ENCODE data around the gene TFPI. TPM values are rescaled to one million over a fixed set of nuclear protein-coding genes. Genes with fewer than 3 reads are reported as not detected.

Gene TFPI
- total and polyA plus RNA-seq, 2 donors (not counting 1 experiment from before 2014, with no cell fraction given) = not detected

- Histone ChIP-seq H2AFZ (ENCODE audit: insufficient read depth, low read depth, low read length, poor library complexity, severe bottlenecking) (no peak overlapping the region), H4K20me1 (ENCODE audit: control insufficient read depth, insufficient read depth, low read length, poor library complexity, severe bottlenecking) (no peaks in the 10 kb centered on the region), H3K27me3 (replicated peaks in 1 of 4; ENCODE audit: control extremely low read depth in 1 of 4, control insufficient read depth in 3 of 4, insufficient read depth in 4 of 4, low read length in 3 of 4) (no peaks in the 10 kb centered on the region), H3K36me3 (replicated peaks in 1 of 2; ENCODE audit: control extremely low read depth in 1 of 2, control insufficient read depth in 1 of 2, extremely low read depth in 1 of 2, insufficient read depth in 2 of 2, low read length in 1 of 2) (no peaks in the 10 kb centered on the region), H3K9me3 (ENCODE audit: control extremely low read depth in 1 of 3, control insufficient read depth in 2 of 3, insufficient read depth in 1 of 3, low read length in 2 of 3) (no peaks in the 10 kb centered on the region), H3K4me1 (ENCODE audit: control insufficient read depth in 2 of 2, insufficient read depth in 2 of 2, low read length in 2 of 2) (no peaks in the 10 kb centered on the region), H3K27ac (ENCODE audit: low read length in 2 of 2) (no peak overlapping the region), H3K4me3 (ENCODE audit: control extremely low read depth in 1 of 5, extremely low read depth in 1 of 5, insufficient read depth in 1 of 5, low read depth in 2 of 5, low read length in 4 of 5) (no peak overlapping the region), H3K4me2 (replicated peaks; ENCODE audit: low read depth, low read length, poor library complexity, severe bottlenecking) (no peak overlapping the region), H3K79me2 (ENCODE audit: control insufficient read depth, insufficient read depth, low read length) (no peaks in the 10 kb centered on the region), H3K9ac (ENCODE audit: low read length) (no peak overlapping the region)
- no peaks in the 10 kb centered on the region for H3K4me1 Mint-ChIP-seq
- TF ChIP-seq EZH2 (IDR thresholded peaks at IDR 0.05; ENCODE audit: borderline replicate concordance, insufficient read depth, low read depth, low read length, poor library complexity, severe bottlenecking) (no peak), CTCF (IDR thresholded peaks at IDR 0.05) (no peak)
- no peaks in the 10 kb centered on the region for H3K9me3 Mint-ChIP-seq (ENCODE audit: insufficient read depth)
- ATAC-seq (ENCODE audit: low read depth) = no peak
- intact Hi-C loops (cut with micrococcal nuclease) = no loop called here
- no peaks in the 10 kb centered on the region for H3K27me3 Mint-ChIP-seq
- H3K27ac Mint-ChIP-seq = no peak overlapping the region
- no peak overlapping the region for H3K4me3 Mint-ChIP-seq
- CTCF ChIA-PET = no interaction called here
- no peak for DNase-seq
- POLR2A ChIA-PET = no interaction called here
Observed at GRCh38 chr2:187548656-187549055, 5.6 kb downstream of the TFPI start.

DNA sequence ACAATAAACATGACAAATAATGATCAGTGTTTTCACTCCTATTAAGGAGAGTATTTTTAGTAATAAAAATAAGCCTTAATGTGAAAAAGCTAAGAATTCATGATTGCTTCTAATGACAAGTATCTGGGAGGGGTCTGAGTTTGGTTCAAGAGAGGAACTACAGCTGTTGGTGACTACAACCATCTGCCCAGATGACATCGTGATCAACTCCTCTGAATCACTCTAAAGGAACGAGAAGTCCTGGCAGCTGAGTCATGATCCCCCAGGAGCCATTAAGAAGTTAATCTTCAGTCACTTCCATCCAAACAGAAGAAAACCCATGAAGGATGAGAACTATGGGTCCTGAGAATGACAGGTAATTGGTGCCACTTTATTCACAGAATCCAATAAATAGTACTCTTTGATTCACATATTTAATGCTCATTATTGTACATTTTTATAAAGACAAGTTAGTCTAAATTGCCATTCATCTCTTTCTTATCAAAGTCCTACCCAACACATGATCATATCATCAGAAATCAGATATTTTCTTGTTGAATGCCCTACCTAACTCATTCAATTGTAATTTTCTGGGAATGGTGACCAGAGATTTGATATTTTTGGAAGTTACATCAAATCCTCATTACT, 6.8 kb downstream of the TFPI start:
- H3K27me3 ChIP-seq (replicated peaks in 1 of 4; ENCODE audit: control extremely low read depth in 1 of 4, control insufficient read depth in 3 of 4, insufficient read depth in 4 of 4, low read length in 3 of 4) = no peaks in the 10 kb centered on the region
- TF ChIP-seq EZH2 (IDR thresholded peaks at IDR 0.05; ENCODE audit: borderline replicate concordance, insufficient read depth, low read depth, low read length, poor library complexity, severe bottlenecking) (no peak), CTCF (IDR thresholded peaks at IDR 0.05) (no peak)
- ATAC-seq (ENCODE audit: low read depth) (no peak), DNase-seq (no peak)
- no peaks in the 10 kb centered on the region for H3K4me1 ChIP-seq (ENCODE audit: control insufficient read depth in 2 of 2, insufficient read depth in 2 of 2, low read length in 2 of 2)
- no peaks in the 10 kb centered on the region for H3K27me3 Mint-ChIP-seq
- no peak overlapping the region for H3K4me2 ChIP-seq (replicated peaks; ENCODE audit: low read depth, low read length, poor library complexity, severe bottlenecking)
- no peaks in the 10 kb centered on the region for H3K9me3 ChIP-seq (ENCODE audit: control extremely low read depth in 1 of 3, control insufficient read depth in 2 of 3, insufficient read depth in 1 of 3, low read length in 2 of 3)
- no peak overlapping the region for H3K27ac Mint-ChIP-seq
- no peak overlapping the region for H3K9ac ChIP-seq (ENCODE audit: low read length)
- no peak overlapping the region for H3K4me3 Mint-ChIP-seq
- no peaks in the 10 kb centered on the region for H4K20me1 ChIP-seq (ENCODE audit: control insufficient read depth, insufficient read depth, low read length, poor library complexity, severe bottlenecking)
- H3K4me1 Mint-ChIP-seq = no peaks in the 10 kb centered on the region
- no CpG with 5 or more reads among the region's 2 CpGs for WGBS (ENCODE audit: insufficient coverage)
- no peak overlapping the region for H2AFZ ChIP-seq (ENCODE audit: insufficient read depth, low read depth, low read length, poor library complexity, severe bottlenecking)
- H3K9me3 Mint-ChIP-seq (ENCODE audit: insufficient read depth) = no peaks in the 10 kb centered on the region
- no peak overlapping the region for H3K4me3 ChIP-seq (ENCODE audit: control extremely low read depth in 1 of 5, extremely low read depth in 1 of 5, insufficient read depth in 1 of 5, low read depth in 2 of 5, low read length in 4 of 5)
- POLR2A ChIA-PET = no interaction called here
- intact Hi-C loops (cut with micrococcal nuclease) = no loop called here
- H3K36me3 ChIP-seq (replicated peaks in 1 of 2; ENCODE audit: control extremely low read depth in 1 of 2, control insufficient read depth in 1 of 2, extremely low read depth in 1 of 2, insufficient read depth in 2 of 2, low read length in 1 of 2) = no peaks in the 10 kb centered on the region
- no peaks in the 10 kb centered on the region for H3K79me2 ChIP-seq (ENCODE audit: control insufficient read depth, insufficient read depth, low read length)
- CTCF ChIA-PET = no interaction called here
- no peak overlapping the region for H3K27ac ChIP-seq (ENCODE audit: low read length in 2 of 2)
